ENCODE data around the gene GRM5.
"Not testable (repeated sequence)": the region's sequence is repeated elsewhere in the genome, so short reads cannot be mapped to it uniquely, and the experiment has no call there.

GRM5 gene

DNA sequence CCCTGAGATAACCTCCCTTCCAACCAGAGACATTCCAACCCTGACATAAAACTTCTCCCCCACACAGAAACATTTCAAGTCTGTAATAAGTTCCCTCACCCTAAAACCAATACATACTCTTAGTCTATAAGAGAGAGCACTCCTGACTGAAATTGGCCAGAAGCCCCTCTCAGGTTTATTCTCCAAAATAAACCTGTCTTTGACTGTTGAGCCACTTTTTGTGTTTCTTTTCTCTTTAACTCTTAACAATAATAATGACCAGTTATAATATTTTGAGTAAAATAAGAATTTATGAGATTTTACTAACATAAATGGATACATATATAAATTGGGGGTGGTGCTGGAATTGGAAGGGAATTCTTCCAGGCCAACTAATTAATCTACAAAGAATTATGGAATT lies 93.6 kb downstream of the GRM5 start:
- DNase-seq, result no peak

GRCh38 chr11:88961621-88962020 lies 104.2 kb downstream of the GRM5 start:
- DNase-seq, result not testable (repeated sequence)

GRCh38 chr11:88959857-88960256 lies 105.9 kb downstream of the GRM5 start:
- DNase-seq, result not testable (repeated sequence)

GRCh38 chr11:88950975-88951374 lies 114.8 kb downstream of the GRM5 start:
- DNase-seq, result no peak

DNA sequence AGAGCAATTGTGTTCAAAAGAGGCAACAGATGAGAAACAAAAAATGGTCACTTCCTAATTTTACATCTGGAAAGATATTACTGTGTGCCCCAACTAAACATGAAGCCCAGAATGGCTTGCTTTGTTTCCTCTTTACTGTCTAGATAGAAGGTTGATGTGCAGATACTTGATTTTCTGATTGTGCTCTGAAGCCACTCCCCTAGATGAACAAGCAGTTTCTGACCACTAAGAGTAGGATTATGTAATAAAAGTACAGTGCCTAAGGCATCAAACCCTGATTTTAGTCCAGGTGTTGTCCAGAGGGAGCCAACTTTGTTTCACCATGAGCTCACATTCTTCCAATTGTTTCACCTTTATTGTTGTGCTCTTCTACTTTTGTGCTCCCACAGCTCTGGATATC lies 116.9 kb downstream of the GRM5 start:
- not testable (repeated sequence) for DNase-seq

- peak in 1 of 3 experiments; percentile 50 for DNase-seq
Observed at GRCh38 chr11:88947843-88948572, 117.8 kb downstream of the GRM5 start.

DNA sequence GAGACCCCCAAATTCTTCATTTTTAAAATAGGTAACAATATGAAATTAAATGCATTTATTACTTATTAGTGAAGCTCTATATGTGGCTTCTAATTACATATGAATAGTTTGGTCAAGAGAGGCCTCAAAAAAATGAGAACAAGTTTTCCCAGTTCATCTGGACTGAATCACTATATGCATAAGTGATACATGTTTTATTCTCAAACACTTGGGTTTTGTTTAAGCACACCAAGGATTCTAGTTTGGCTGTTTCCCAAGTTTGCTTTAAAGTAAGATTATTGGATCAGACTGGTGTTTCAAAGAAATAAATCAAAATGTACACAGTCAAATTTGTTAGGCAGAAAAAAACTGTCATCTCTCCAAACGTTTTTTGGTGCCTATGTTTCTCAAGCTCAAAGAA lies 136.1 kb downstream of the GRM5 start:
- DNase-seq, result not testable (repeated sequence)

GRCh38 chr11:88917065-88917464 lies 148.7 kb downstream of the GRM5 start:
- not testable (repeated sequence) for DNase-seq

DNA sequence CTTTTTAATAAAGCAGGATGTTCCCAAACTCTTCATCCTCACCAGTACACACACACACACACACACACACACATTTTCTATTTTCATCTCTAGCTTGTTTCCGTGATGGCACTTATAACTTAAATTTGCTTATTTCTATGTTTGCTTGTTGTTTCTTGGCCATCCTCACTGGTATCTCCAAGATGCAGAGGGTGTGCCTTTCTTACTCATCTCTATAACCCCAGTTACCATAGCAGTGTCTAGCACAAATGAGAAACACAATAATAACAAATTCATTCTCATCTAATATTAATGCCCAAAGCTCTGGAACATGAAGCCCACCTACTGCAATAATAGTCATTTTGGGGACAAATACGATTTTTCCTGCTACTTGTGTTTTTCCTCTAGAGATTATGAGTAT lies 156.3 kb downstream of the GRM5 start:
- no peak for DNase-seq

- DNase-seq, result not testable (repeated sequence)
Observed at GRCh38 chr11:88901436-88901835, 164.3 kb downstream of the GRM5 start.

- not testable (repeated sequence) for DNase-seq
Observed at GRCh38 chr11:88888855-88889254, 176.9 kb downstream of the GRM5 start.

DNA sequence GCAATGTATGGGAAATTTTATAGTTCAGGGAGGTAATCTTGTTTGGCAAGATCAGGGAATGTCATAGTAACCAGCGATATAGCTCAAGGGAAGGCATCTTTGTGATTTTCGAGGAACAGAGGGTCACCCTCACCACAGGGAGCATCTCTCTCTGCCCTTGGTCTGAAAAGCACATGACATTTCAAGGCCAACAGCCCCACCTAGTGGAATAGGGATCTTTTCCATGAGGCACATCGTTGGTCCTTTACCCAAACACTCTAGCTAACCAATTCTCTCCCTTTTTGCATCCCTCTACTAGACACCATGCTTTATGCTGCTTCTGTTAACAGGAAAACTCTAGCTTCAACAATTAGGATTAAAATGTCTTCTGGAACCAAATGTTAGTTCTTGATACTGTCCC lies 179.0 kb downstream of the GRM5 start:
- DNase-seq, result peak in 1 of 3 experiments; percentile 44

DNA sequence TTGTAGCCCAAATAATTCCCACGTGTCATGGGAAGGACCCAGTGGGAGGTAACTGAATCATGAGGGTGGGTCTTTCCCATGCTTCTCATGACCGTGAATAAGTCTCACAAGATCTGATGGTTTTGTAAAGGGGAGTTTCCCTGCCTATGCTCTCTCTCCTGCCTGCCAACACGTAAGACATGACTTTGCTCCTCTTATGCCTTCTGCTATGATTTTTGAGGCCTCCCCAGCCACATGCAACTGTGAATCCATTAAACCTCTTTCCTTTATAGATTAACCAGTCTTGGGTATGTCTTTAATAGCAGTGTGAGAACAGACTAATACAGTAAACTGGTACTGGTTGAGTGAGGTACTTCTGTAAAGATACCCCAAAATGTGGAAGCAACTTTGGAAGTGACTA lies 183.0 kb downstream of the GRM5 start:
- DNase-seq, result not testable (repeated sequence)

DNA sequence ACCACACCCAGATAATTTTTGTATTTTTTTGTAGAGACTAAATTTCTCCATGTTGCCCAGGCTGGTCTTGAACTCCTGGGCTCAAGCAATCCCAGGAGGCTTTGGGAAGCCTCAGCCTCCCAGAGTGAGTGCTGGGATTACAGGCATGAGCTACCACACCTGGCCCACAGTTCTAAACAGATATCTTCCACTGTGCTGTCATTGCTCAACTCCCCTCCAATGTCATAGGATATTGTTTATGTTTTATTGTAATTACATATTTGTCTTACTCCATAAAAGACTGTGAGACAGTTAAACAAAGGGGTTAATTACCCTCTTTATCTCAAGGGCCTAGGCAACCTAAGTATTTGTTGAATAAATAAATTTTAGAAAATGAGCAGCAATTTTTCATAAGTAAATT lies 204.2 kb downstream of the GRM5 start:
- DNase-seq, result peak; percentile 48 to 98 (median 62)

GRCh38 chr11:88860431-88860830 lies 205.4 kb downstream of the GRM5 start:
- not testable (repeated sequence) for DNase-seq

GRCh38 chr11:88853963-88854362 lies 211.8 kb downstream of the GRM5 start:
- DNase-seq, result not testable (repeated sequence)

DNA sequence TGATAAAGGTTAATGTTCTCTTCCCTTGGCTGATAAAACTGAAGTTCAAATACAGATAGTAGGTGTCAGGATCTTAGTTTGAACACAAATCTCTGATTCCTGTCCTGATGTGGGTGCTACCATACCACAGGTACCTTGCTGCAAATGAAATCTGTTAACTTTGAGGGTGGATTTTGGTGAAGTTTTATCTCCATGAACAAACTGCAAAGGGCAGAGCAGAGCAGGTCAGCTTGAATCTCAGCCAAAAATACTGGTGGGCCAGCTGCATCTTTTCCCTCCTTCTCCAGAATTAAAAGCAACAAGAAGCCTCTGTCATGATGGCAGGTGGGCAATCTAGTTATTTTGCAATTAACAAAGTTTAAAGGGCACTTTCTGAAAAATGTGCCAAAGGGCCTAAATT lies 214.2 kb downstream of the GRM5 start:
- DNase-seq, result not testable (repeated sequence)

GRCh38 chr11:88849773-88850172 lies 216.0 kb downstream of the GRM5 start:
- DNase-seq, result not testable (repeated sequence)

- no peak for DNase-seq
Observed at GRCh38 chr11:88849368-88849767, 216.4 kb downstream of the GRM5 start.

DNA sequence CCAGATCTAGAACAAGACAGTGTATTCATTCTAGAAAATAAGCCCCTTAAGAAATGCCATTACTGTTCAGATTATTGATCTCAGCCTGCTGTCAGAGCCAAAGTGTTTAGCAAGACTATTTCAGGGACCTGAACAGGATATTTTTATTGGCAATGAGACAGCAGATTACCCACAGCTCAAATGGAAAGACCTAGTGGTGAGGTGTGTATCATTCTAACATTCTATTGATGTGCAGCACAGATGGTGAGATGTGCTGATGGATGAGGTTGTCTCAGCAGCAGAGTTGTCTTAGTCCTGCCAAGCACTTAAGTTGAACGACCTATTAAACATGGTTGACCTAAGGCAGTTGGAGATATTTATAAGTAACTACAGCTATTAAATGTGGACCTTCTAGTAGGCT lies 219.5 kb downstream of the GRM5 start:
- DNase-seq, result peak in 1 of 3 experiments; percentile 22

DNA sequence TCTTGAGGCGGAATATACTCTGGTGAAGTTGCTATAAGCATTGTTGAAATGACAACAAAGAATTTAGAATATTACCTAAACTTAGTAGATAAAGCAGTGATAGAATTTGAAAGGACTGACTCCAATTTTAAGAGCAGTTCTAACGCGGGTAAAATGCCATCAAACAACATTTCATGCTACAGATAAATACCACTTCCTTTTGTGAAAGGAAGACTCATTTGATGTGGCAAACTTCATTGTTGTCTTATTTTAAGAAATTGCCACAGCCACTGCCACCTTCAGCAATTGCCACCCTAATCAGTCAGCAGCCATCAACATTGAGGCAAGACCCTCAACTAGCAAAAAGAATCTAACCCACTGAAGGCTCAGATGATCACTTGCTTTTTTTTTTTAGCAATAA lies 220.8 kb downstream of the GRM5 start:
- not testable (repeated sequence) for DNase-seq

DNA sequence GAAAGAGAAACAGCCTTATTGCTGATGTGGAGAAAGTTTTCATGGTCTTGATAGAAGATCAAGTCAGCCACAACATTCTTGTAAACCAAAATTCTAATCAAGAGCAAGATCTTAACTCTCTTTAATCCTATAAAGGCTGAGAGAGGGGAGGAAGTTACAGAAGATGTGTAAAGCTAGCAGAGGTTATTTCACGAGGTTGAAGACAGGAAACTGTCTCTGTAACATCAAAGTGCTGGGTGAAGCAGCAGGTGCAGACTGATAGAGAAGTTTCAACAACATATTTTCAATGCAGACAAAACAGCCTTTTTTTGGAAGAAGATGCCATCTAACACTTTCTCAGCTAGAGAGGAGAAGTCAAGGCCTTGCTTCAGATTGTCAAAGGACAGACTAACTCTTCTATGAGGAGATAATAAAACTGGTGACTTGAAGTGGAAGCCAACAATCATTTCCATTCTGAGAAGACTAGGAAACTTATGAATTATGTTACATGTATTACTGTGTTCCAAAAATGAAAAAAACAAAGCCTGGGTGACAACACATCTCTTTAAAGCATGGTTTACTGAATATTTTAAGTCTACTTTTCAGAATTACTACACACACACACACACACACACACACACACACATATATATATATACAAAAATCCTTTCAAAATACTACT lies 221.9 kb downstream of the GRM5 start:
- DNase-seq, result not testable (repeated sequence)

- DNase-seq, result not testable (repeated sequence)
Observed at GRCh38 chr11:88838139-88838538, 227.6 kb downstream of the GRM5 start.

- not testable (repeated sequence) for DNase-seq
Observed at GRCh38 chr11:88835709-88836108, 230.1 kb downstream of the GRM5 start.

Measured in NCI-H1417 (cell line).